Measurements from ENCODE around the gene TANGO2.

The TANGO2 gene

DNA sequence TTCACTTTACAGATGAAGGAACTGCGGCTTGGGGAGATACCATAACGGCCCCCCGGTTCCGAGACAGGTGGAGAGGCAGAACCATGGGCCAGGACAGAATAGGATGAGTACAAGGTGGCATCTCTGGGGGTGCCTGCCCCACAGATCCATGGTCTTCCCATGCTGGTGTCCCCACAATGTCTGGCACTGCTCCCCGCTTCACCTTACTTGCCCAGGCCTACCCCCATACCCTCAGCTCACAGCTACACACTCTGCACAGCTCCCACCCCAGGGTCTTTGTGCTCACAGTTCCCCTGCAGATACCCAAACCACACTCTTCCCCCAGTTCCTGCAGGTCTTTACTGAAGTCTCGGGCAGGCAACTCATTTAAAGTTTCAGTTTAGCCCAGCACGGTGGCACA is 47.7 kb downstream of the TANGO2 start:
- no peak overlapping the region for H3K4me3 ChIP-seq (ENCODE audit: low read length)
- no peak for DNase-seq (ENCODE audit: low read depth, low spot score)

GRCh38 chr22:20069331-20070042 is 48.6 kb downstream of the TANGO2 start:
- no peak overlapping the region for H3K4me3 ChIP-seq (ENCODE audit: low read length)
- DNase-seq (ENCODE audit: low read depth, low spot score), result no peak

DNA sequence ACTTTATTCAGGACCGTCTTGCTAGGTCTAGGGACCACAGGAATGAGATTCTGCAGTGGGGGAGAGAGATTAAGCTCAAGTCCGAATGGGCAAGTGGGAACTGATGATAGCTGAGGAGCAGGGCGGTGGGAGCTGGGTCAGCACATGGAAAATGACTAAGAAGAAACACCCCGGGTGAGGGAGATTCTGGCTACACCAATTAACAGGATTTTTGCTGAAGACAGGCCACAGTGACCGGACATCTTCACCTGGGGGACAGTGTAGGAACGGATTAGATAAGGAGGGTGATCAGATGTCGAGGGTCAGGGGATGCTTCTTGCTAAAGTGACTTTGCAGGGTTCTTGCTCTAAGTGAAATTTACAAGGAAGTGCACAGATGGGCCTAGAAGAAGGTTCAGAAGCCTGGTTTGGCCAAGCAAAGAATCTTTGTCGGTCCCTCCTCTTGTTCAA is 50.6 kb downstream of the TANGO2 start:
- H3K4me3 ChIP-seq (ENCODE audit: low read length), result no peak overlapping the region
- no peak for DNase-seq (ENCODE audit: low read depth, low spot score)

GRCh38 chr22:20076627-20077172 is 55.8 kb downstream of the TANGO2 start:
- DNase-seq (ENCODE audit: low read depth, low spot score), result no peak
- H3K4me3 ChIP-seq (ENCODE audit: low read length), result no peak overlapping the region

GRCh38 chr22:20079745-20080444 is 59.0 kb downstream of the TANGO2 start, which contains the start of gene DGCR8:
DGCR8 (plus strand) TSS chr22:20080241; CDS start chr22:20085964, 5,723 bp downstream.
- DNase-seq (ENCODE audit: low read depth, low spot score), result peak; percentile 60
- H3K4me3 ChIP-seq (ENCODE audit: low read length), result peak within 1 kb of the TSS; percentile 98

DNA sequence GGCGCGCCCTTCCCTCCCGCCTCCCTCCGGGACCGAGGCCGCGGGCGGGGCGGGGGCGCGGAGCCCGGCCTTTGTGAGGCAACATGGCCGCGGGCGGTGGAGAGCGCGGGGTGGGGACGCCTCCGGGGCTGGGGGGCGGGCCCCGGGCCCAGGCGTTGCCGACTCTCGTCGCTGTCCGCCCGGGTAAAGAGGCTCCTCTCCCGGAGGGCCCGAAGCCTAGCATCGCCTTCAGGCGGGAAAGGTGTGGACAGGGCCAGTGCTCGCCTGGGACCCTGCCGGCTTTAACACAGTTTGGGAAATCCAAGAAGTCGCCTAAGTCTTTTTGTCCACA is 59.5 kb downstream of the TANGO2 start:
- H3K4me3 ChIP-seq (ENCODE audit: low read length), result peak overlapping the region; percentile 98
- DNase-seq (ENCODE audit: low read depth, low spot score), result peak; percentile 31

DNA sequence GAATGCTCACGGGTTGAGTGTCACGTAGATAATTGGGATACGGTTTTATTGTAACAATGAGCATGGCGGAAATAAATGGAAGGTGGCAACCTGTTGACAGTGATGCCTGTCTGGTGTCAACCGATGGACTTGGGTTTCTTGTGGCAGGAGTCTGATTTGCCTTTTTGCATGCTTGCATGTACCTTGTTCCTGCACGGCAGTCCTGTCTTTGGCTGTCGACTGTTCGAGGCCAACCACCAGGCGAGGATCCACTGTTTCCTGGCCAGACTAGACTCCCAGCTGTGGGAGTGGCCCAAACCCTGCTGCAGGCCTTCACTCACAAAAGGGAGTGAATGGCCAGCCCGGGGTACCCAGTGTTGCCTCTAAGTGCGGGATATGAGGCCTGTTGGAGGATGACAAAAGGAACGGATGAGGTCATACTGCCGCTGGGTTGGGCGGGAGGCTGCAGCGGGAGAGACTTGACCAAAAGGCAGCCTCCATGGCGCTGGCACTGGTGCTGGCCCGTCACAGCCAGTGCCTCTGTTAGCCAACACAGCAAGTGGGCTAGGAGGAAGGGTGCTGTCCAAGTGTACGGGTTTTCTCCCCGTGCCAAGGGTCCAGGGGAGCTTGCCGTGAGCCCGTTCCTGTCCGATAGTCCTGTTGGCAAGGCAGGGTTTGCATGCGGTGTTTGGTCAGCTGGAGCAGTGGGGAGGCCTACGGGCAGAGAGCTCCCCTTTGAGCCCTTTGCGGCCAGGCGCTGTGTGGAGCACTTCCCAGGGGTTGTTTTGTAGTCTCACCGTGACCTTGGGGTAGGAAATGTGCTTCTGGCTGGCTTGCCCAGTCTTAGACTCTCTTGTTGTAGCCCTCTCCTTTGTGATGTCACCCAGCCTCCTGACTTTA is 60.1 kb downstream of the TANGO2 start:
- DNase-seq (ENCODE audit: low read depth, low spot score), result no peak
- H3K4me3 ChIP-seq (ENCODE audit: low read length), result peak overlapping the region; percentile 98

DNA sequence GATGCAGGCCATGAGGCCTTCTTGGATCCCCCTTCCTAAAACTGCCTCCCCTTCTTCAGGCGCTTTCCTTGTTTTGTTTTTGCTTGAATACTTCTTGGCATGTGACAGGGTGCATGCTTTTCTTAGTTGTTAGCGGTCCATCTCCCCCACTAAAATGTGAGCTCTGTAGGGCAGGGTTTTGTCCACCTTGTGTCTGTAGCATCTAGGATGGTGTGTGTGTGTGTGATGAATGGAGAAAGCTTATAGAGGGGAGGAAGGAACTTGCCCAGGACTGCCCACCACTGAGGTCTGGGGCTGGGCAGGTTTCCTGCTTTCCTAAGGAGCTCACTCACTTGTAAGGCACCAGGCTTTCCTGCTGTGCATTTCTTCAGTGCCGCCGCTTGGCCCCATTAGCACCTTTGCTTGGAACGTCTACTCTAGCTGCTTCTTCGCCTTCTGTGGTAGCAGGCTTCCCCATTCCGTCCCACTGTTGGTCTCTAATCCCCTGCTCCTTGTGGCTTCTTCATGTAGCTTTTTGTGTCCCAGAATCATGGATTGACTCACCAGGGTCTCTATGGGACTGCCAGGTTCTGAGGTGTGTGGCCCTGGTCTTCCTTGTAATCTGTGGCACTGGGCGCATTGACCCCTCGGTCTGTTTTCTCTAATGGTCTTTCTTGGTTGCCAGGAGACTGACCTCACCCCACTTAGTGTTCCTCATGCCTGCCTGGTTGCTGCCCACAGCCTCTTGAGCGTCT is 62.4 kb downstream of the TANGO2 start:
- no peak overlapping the region for H3K4me3 ChIP-seq (ENCODE audit: low read length)
- no peak for DNase-seq (ENCODE audit: low read depth, low spot score)

DNA sequence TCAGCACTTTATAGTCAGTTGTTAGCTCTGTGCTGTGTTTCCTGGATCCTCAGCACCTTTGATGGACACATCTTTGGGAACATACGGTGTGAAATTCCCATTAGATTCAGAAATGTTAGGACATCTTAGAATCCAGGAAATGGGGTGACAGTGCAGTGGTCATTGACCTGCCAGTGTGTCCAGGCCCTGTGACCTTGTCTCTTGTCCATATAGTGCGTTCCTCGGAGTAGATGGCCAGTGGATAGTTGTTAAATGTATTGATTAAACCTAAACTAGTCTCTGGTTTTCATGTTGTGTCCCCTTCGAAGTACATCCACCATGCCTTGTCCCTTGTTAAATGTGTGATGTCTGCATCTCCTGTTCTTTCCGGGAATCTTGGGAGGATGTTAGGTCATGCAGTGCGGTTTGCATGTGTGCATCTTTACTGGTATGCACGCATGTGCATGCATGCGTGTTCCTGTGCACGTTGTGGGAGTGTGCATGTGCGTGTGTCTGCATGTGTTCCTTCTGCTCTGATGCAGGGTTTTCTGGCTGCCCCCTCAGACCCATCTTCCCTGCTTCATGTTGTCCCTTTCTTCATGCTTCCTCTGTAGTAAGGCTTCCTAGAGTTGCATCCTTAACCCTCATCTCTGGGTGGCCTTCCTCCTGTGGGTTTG is 63.1 kb downstream of the TANGO2 start:
- DNase-seq (ENCODE audit: low read depth, low spot score), result no peak
- no peak overlapping the region for H3K4me3 ChIP-seq (ENCODE audit: low read length)

DNA sequence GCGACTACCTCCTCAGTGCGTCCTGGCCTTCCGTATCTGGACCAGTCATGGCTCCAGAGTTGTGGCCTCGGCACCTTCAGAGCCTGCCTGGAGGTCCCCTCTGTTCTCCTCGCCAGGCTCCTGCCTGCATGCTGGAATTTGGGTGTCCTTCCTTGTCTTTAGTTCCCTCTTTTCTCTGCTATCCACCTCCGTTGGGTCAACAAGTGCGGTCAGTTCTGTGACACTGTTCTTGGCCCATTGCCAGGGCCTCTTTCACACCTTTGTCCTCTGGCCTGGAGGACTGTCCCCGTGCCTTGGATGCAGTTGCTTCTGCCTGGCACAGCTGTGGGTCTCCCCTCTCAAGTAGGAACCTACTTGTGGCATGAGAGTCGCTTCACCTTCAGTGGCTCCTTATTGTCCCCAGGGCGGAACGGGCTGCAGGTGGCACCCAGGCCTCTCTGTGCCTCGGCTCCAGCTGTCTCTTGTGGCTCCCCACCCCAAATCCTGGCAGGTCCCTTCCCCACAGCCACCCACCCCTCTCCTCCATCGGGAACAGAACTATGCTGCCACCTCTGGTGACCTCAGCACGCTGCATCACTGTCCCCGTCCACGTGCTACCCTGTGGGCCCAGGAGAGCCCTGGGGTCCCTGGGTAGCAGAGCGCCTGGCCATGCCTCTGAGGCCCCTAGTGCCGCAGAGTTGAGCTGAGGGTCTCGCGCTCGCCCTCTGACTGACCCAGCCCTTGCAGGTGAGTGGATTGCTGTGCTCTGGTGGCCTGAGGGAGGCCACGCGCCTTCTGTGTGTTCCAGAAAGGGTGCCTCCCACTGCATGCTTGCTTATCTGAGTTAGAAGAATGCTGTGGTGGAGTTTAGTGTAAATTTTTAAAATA is 63.9 kb downstream of the TANGO2 start:
- no peak for DNase-seq (ENCODE audit: low read depth, low spot score)
- H3K4me3 ChIP-seq (ENCODE audit: low read length), result no peak overlapping the region

DNA sequence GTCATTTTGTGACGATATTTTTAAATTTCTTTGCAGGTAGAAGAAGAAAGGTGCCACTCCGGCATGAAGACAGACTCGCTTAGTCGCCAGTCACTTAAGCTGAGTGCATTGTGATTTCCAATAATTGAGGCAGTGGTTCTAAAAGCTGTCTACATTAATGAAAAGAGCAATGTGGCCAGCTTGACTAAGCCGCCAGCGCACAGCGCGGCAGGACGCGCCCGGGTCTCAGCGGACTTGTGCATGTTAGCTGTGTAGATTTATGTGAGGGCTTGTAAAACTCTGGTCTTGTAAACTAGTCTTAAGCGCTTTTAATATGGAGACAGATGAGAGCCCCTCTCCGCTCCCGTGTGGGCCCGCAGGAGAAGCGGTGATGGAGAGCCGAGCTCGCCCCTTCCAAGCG is 64.7 kb downstream of the TANGO2 start:
- no peak overlapping the region for H3K4me3 ChIP-seq (ENCODE audit: low read length)

DNA sequence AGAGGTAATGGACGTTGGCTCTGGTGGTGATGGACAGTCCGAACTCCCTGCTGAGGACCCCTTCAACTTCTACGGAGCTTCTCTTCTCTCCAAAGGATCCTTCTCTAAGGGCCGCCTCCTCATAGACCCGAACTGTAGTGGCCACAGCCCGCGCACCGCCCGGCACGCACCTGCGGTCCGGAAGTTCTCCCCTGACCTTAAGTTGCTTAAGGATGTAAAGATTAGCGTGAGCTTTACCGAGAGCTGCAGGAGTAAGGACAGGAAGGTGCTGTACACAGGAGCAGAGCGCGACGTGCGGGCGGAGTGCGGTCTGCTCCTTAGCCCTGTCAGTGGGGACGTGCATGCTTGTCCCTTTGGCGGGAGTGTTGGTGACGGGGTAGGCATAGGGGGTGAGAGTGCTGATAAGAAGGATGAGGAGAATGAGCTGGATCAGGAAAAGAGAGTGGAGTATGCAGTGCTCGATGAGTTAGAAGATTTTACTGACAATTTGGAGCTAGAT is 65.2 kb downstream of the TANGO2 start:
- DNase-seq (ENCODE audit: low read depth, low spot score), result no peak
- H3K4me3 ChIP-seq (ENCODE audit: low read length), result no peak overlapping the region

More for the DNA sequence above, 64.7 kb downstream of the TANGO2 start:
- DNase-seq (ENCODE audit: low read depth, low spot score), result no peak

GRCh38 chr22:20086763-20087162 is 65.9 kb downstream of the TANGO2 start:
- no peak for DNase-seq (ENCODE audit: low read depth, low spot score)
- H3K4me3 ChIP-seq (ENCODE audit: low read length), result no peak overlapping the region

DNA sequence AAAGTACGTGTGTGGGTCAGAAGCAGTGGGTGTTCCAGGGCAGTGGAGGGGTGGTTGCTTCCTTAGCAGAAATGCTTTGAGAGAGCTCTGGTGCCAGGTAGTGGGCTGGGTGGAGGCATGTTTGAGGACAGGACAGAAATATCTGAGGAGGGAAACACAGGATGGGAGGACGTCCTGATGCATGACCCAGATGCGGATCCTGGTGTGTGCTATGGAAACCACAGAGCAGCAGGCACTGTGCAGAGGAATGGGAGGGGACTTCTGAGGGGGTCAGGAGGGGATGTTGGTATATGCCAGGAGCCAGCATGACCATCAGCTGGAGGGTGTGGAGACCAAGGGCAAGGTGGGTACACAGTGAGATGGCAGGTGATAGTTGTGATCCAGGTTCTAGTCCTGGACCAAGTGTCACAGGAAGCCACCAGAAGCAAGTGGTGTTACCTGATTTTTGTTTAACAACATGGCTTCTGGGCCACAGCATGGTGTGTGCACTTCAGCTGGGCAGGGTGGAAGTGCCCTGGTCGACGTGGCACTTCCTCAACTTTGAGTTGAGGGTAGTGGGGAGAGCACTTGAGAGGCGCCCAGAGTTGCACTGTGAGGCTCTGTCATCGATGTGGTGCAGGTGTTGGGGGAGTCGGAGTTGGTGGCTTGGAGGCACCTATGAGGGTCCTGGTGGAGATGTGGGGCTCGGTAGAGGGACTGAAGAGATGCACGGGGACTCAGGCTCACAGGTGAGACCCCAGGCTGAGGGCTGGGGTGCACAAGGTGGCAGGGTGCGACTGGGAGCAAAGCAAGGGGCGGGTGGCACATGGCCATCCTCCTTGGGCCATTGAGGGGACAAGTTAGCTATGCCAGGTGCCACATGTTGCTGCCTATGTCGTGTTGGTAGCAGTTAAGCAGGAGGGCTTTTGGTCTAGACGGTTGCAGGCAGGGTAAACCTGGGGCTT is 66.7 kb downstream of the TANGO2 start:
- DNase-seq (ENCODE audit: low read depth, low spot score), result no peak
- H3K4me3 ChIP-seq (ENCODE audit: low read length), result no peak overlapping the region

DNA sequence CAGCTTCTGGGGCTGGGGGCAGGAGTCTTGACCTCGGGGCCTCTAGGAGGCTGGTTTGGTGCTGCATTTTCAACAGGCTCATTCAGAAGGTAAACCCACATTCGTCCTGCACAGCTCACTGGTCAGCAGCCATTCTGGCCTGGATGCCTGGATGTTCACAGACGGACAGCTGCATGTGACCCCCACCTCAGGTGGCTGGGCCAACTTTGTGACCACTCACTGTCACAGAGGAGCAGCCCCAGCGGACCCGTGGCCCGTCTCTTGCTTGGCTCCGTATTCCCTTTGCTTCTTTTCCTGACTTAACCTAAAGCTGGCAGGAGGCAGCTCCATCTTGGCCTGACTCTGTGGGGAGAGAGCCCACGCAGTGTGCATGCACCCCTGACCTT is 67.3 kb downstream of the TANGO2 start:
- DNase-seq (ENCODE audit: low read depth, low spot score), result no peak
- H3K4me3 ChIP-seq (ENCODE audit: low read length), result no peak overlapping the region

GRCh38 chr22:20089226-20089976 is 68.5 kb downstream of the TANGO2 start:
- H3K4me3 ChIP-seq (ENCODE audit: low read length), result no peak overlapping the region
- no peak for DNase-seq (ENCODE audit: low read depth, low spot score)
